Vagina (tissue), 2 donors: ENCODE results near the gene SCYL1. TPM values are rescaled to one million over a fixed set of nuclear protein-coding genes. Genes with fewer than 3 reads are reported as not detected.
A peak's percentile ranks its signal among the peaks of the same experiment; 100 is the strongest.
"Not testable (repeated sequence)": the region's sequence is repeated elsewhere in the genome, so short reads cannot be mapped to it uniquely, and the experiment has no call there.

Experiments
- DNase-seq, 2 donors: peaks; one replicate each; pipeline ENCODE4 v3.0.0-alpha.2; 2017; ENCODE audit errors: extremely low spot score in 2 of 2
- H3K27ac ChIP-seq: fragments of 200-600 bp; sonication (generic); one replicate; pipeline ENCODE4 v1.5.1; 2019
- H3K27me3 ChIP-seq: fragments of 200-600 bp; sonication (generic); one replicate; pipeline ENCODE4 v1.5.1; 2019
- H3K36me3 ChIP-seq, 2 donors: fragments of 200-600 bp; sonication (generic); one replicate each; pipeline ENCODE4 v1.5.1; 2017 to 2019
- H3K4me1 ChIP-seq: fragments of 200-600 bp; sonication (generic); one replicate; pipeline ENCODE4 v1.5.1; 2019
- H3K4me3 ChIP-seq, 2 donors: fragments of 200-600 bp; sonication (generic); 1 replicate in 1 of 2; 2 replicates in 1 of 2; pipeline ENCODE4 v1.5.1; 2016 to 2019
- H3K9me3 ChIP-seq: fragments of 200-600 bp; sonication (generic); one replicate; pipeline ENCODE4 v1.5.1; 2019
- CTCF ChIP-seq, 3 experiments: fragments of 450-650 bp in 2 of 3; fragments of 200-600 bp in 1 of 3; sonication (generic) in 1 of 3; IDR thresholded peaks; one replicate each; pipeline ENCODE4 v1.5.1; 2017 to 2019; ENCODE audit warnings: antibody characterized with exemption in 3 of 3, mild to moderate bottlenecking in 2 of 3, moderate library complexity in 2 of 3
- POLR2A ChIP-seq, 2 donors: fragments of 450-650 bp; IDR thresholded peaks; one replicate each; pipeline ENCODE4 v1.6.1; 2017; ENCODE audit warnings: antibody characterized with exemption in 2 of 2, mild to moderate bottlenecking in 2 of 2, moderate library complexity in 2 of 2
- POLR2AphosphoS5 ChIP-seq, 2 donors: sonication (generic); formaldehyde crosslinking; IDR thresholded peaks; one replicate each; pipeline ENCODE4 v1.9.0; 2017; ENCODE audit warnings: antibody characterized with exemption in 2 of 2, mild to moderate bottlenecking in 2 of 2, low read depth in 1 of 2; ENCODE audit not compliant: insufficient read depth in 1 of 2
- intact Hi-C: fragments of 100-400 bp; cut with DNase I; formaldehyde crosslinking; loops from one replicate; pipeline ENCODE4 v1.15.1; 2023
- total RNA-seq: library from RNA; depleted of rRNA; stranded (reverse); fragments of >200 nt; gene quantifications from one replicate; pipeline ENCODE4 v1.2.3, GENCODE V29; 2016

The SCYL1 gene
- total RNA-seq, 1 donor from 2014 or later = 77.3 TPM

- H3K4me3 ChIP-seq, DNase-seq, H3K27me3 ChIP-seq, H3K9me3 ChIP-seq, intact Hi-C loops: not testable (repeated sequence)
- Histone ChIP-seq H3K4me1 (peaks cover 20% of the 10 kb centered on the region), H3K36me3 (peaks cover 0 to 12% of the 10 kb centered on the region in 2 donors), H3K27ac (peak overlapping the region; percentile 77)
Measured at GRCh38 chr11:65523631-65523968, 1.3 kb upstream of the SCYL1 start.

- Histone ChIP-seq H3K36me3 (peaks cover 0 to 15% of the 10 kb centered on the region in 2 donors), H3K4me1 (peaks cover 20% of the 10 kb centered on the region), H3K9me3 (no peaks in the 10 kb centered on the region), H3K27me3 (no peaks in the 10 kb centered on the region), H3K4me3 (peak overlapping the region; percentile 88 to 98), H3K27ac (peak overlapping the region; percentile 77)
- TF ChIP-seq CTCF (IDR thresholded peaks at IDR 0.05) (no peak), POLR2A (IDR thresholded peaks at IDR 0.05) (no peak), POLR2AphosphoS5 (IDR thresholded peaks at IDR 0.05; ENCODE audit: insufficient read depth in 1 of 2, low read depth in 1 of 2) (no peak)
- no peak for DNase-seq
- intact Hi-C loops = no loop called here
Measured at GRCh38 chr11:65524014-65524740, 706 bp upstream of the SCYL1 start.

- H3K27me3 ChIP-seq = no peaks in the 10 kb centered on the region
- H3K27ac ChIP-seq = peak overlapping the region; percentile 85
- intact Hi-C loops = no loop called here
- no peaks in the 10 kb centered on the region for H3K9me3 ChIP-seq
- TF ChIP-seq POLR2A (IDR thresholded peaks at IDR 0.05) (no peak), CTCF (IDR thresholded peaks at IDR 0.05) (no peak), POLR2AphosphoS5 (IDR thresholded peaks at IDR 0.05; ENCODE audit: insufficient read depth in 1 of 2, low read depth in 1 of 2) (no peak)
- H3K4me3 ChIP-seq = peak overlapping the region; percentile 88 to 98
- DNase-seq = no peak
- peaks cover 20% of the 10 kb centered on the region for H3K4me1 ChIP-seq
- H3K36me3 ChIP-seq = peaks cover 0 to 28% of the 10 kb centered on the region in 2 donors
Measured at GRCh38 chr11:65525546-65526480, 930 bp downstream of the SCYL1 start.

GRCh38 chr11:65526744-65527143, 1.9 kb downstream of the SCYL1 start:
- peaks cover 20% of the 10 kb centered on the region for H3K4me1 ChIP-seq
- intact Hi-C loops = no loop called here
- DNase-seq = no peak
- H3K4me3 ChIP-seq = no peak overlapping the region
- no peaks in the 10 kb centered on the region for H3K27me3 ChIP-seq
- H3K36me3 ChIP-seq = peaks cover 0 to 38% of the 10 kb centered on the region in 2 donors
- H3K27ac ChIP-seq = no peak overlapping the region
- no peak for TF ChIP-seq POLR2AphosphoS5 (IDR thresholded peaks at IDR 0.05; ENCODE audit: insufficient read depth in 1 of 2, low read depth in 1 of 2)
- TF ChIP-seq POLR2A (IDR thresholded peaks at IDR 0.05) = no peak
- no peak for TF ChIP-seq CTCF (IDR thresholded peaks at IDR 0.05)
- H3K9me3 ChIP-seq = no peaks in the 10 kb centered on the region

- no peak overlapping the region for H3K27ac ChIP-seq
- peaks cover 0 to 59% of the 10 kb centered on the region in 2 donors for H3K36me3 ChIP-seq
- no peak overlapping the region for H3K4me3 ChIP-seq
Measured at GRCh38 chr11:65528819-65529350, 4.0 kb downstream of the SCYL1 start.

More at GRCh38 chr11:65528819-65529350, 4.0 kb downstream of the SCYL1 start:
- intact Hi-C loops = no loop called here
- Histone ChIP-seq H3K9me3 (no peaks in the 10 kb centered on the region), H3K4me1 (peaks cover 18% of the 10 kb centered on the region), H3K27me3 (no peaks in the 10 kb centered on the region)
- no peak for TF ChIP-seq CTCF (IDR thresholded peaks at IDR 0.05)
- TF ChIP-seq POLR2A (IDR thresholded peaks at IDR 0.05) = no peak
- DNase-seq = no peak
